Stimulated activated CD4-positive, alpha-beta T cell treated with anti-CD3 and anti-CD28 coated beads, Interleukin-4, amount 100 ng/mL, for 4 hours (primary cell): ENCODE results near the gene SAA4.

Source experiments
- DNase-seq, 2 experiments: peaks; one replicate each; pipeline ENCODE4 v3.0.0-alpha.2; 2020

Gene SAA4

GRCh38 chr11:18188796-18189195, 47.8 kb downstream of the SAA4 start:
- DNase-seq: no peak
